ENCODE measurements around the gene POU3F3.

The POU3F3 gene

GRCh38 chr2:104901037-104901881 lies 47.3 kb downstream of the POU3F3 start:
- TF ChIP-seq FOXM1 (IDR thresholded peaks at IDR 0.05; ENCODE audit: borderline replicate concordance) (no peak), TARDBP (IDR thresholded peaks at IDR 0.05) (no peak), HDGF (IDR thresholded peaks at IDR 0.05; ENCODE audit: borderline replicate concordance) (no peak), FOXK2 (IDR thresholded peaks at IDR 0.05) (no peak), SUZ12 (IDR thresholded peaks at IDR 0.05) (no peak), ARNT (IDR thresholded peaks at IDR 0.05) (no peak), L3MBTL2 (conservative IDR thresholded peaks at IDR 0.05) (no peak), NFRKB (IDR thresholded peaks at IDR 0.05) (no peak), BHLHE40 (IDR thresholded peaks at IDR 0.05; ENCODE audit: borderline replicate concordance) (no peak), ELF4 (IDR thresholded peaks at IDR 0.05) (no peak)
- no peak for DNase-seq (ENCODE audit: extremely low spot score)
- POLR2A ChIA-PET = no interaction called here
- CTCF ChIA-PET = no interaction called here

GRCh38 chr2:104902317-104902716 lies 48.4 kb downstream of the POU3F3 start:
- TF ChIP-seq SUZ12 (IDR thresholded peaks at IDR 0.05) (no peak), SP1 (IDR thresholded peaks at IDR 0.05) (no peak), ARNT (IDR thresholded peaks at IDR 0.05) (no peak), ELF4 (IDR thresholded peaks at IDR 0.05) (no peak)
- CTCF ChIA-PET = no interaction called here
- POLR2A ChIA-PET = no interaction called here
- no peak for DNase-seq (ENCODE audit: extremely low spot score)

Data from HEK293T (cell line).